WERI-Rb-1 (cell line): Measurements from ENCODE around the gene NKAIN2.

ENCODE experiments used
- DNase-seq: peaks from one replicate; pipeline ENCODE4 v3.0.0-alpha.2; 2020
- H3K27ac ChIP-seq: fragments of 250-450 bp; sonication (Bioruptor Pico); 2 replicates; pipeline ENCODE4 v1.5.1; 2020; ENCODE audit warnings: mild to moderate bottlenecking, moderate library complexity
- H3K27me3 ChIP-seq: fragments of 250-450 bp; sonication (Bioruptor Pico); 2 replicates; pipeline ENCODE4 v1.5.1; 2021; ENCODE audit warnings: mild to moderate bottlenecking, low read depth, moderate library complexity; ENCODE audit not compliant: insufficient read depth, severe bottlenecking
- H3K36me3 ChIP-seq: fragments of 250-450 bp; sonication (Bioruptor Pico); 2 replicates; pipeline ENCODE4 v1.5.1; 2020; ENCODE audit warnings: mild to moderate bottlenecking, moderate library complexity
- H3K4me3 ChIP-seq: 2 replicates; pipeline ENCODE4 v1.5.1; 2011; ENCODE audit warnings: low read depth, mild to moderate bottlenecking, control low read depth, low read length
- H3K9me3 ChIP-seq: fragments of 250-450 bp; sonication (Bioruptor Pico); 2 replicates; pipeline ENCODE4 v1.5.1; 2021; ENCODE audit warnings: mild to moderate bottlenecking, moderate library complexity; ENCODE audit not compliant: severe bottlenecking
- TF ChIP-seq, protein P1 (sequence below): IDR thresholded peaks from 2 replicates; pipeline ENCODE4 v1.5.1; 2011; ENCODE audit warnings: low read depth, mild to moderate bottlenecking, control low read depth, inconsistent platforms, low read length

Gene NKAIN2

DNA sequence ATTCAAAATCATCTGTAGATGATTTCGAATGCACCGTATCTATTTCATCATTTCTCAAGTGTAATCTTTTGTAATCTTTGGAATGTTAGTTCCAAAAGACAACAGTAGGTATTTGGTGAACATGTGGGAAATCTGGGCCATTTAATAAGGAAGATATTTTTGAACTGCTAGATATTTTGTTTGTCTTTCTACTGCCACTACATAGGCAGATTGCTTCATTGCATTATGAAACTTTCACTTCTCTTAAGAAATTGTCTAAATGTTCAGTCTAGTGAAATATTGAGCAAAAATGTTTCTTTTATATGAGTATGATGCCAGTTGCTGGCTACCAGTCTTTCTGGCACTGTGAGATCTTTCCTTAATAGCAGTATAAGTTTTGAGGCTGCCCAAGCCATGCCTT lies 630.8 kb downstream of the NKAIN2 start:
- no peaks in the 10 kb centered on the region for H3K9me3 ChIP-seq
- H3K36me3 ChIP-seq = no peaks in the 10 kb centered on the region
- no peak for DNase-seq
- no peak overlapping the region for H3K4me3 ChIP-seq
- H3K27me3 ChIP-seq = no peaks in the 10 kb centered on the region
- H3K27ac ChIP-seq = no peak overlapping the region
- TF ChIP-seq, protein P1, sequence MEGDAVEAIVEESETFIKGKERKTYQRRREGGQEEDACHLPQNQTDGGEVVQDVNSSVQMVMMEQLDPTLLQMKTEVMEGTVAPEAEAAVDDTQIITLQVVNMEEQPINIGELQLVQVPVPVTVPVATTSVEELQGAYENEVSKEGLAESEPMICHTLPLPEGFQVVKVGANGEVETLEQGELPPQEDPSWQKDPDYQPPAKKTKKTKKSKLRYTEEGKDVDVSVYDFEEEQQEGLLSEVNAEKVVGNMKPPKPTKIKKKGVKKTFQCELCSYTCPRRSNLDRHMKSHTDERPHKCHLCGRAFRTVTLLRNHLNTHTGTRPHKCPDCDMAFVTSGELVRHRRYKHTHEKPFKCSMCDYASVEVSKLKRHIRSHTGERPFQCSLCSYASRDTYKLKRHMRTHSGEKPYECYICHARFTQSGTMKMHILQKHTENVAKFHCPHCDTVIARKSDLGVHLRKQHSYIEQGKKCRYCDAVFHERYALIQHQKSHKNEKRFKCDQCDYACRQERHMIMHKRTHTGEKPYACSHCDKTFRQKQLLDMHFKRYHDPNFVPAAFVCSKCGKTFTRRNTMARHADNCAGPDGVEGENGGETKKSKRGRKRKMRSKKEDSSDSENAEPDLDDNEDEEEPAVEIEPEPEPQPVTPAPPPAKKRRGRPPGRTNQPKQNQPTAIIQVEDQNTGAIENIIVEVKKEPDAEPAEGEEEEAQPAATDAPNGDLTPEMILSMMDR = no peak

- H3K4me3 ChIP-seq = no peak overlapping the region
- H3K27me3 ChIP-seq = no peaks in the 10 kb centered on the region
- TF ChIP-seq, protein P1 = no peak
- H3K27ac ChIP-seq = no peak overlapping the region
- DNase-seq = no peak
- H3K36me3 ChIP-seq = no peaks in the 10 kb centered on the region
- H3K9me3 ChIP-seq = no peaks in the 10 kb centered on the region
These were observed 633.1 kb downstream of the NKAIN2 start for GRCh38 chr6:124436803-124437202.

DNA sequence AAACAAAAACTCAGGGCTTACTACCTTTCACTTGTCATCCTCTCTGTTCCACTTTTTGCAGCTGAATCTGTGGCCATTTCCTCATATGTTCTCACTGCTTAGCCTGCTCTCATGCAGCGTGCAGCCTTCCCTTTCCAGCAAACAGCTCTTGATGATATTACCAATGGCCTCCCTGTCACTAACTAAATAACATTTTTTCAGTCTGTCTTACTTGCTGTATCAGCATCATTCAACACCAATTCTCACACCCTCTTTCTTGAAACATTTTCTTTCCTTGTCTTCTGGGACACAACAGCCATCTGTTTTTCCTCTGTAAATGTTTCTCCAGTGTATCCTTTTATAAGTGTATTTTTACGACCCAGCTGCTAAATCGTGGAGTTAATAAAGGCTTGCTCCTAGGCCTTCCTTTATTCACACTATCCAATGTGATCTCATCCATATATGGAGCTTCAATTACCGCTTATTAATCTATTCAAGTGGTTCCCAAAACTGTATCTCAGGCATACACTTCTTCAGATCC lies 634.9 kb downstream of the NKAIN2 start:
- H3K27ac ChIP-seq = no peak overlapping the region
- H3K27me3 ChIP-seq = no peaks in the 10 kb centered on the region
- TF ChIP-seq, protein P1 = no peak
- no peak for DNase-seq
- no peaks in the 10 kb centered on the region for H3K36me3 ChIP-seq
- no peak overlapping the region for H3K4me3 ChIP-seq
- no peaks in the 10 kb centered on the region for H3K9me3 ChIP-seq

- no peaks in the 10 kb centered on the region for H3K36me3 ChIP-seq
- no peak overlapping the region for H3K4me3 ChIP-seq
- H3K9me3 ChIP-seq = no peaks in the 10 kb centered on the region
- DNase-seq = no peak
- no peak overlapping the region for H3K27ac ChIP-seq
- TF ChIP-seq, protein P1 = no peak
- no peaks in the 10 kb centered on the region for H3K27me3 ChIP-seq
These were observed 637.8 kb downstream of the NKAIN2 start for GRCh38 chr6:124441450-124441849.

GRCh38 chr6:124443541-124443940 lies 639.9 kb downstream of the NKAIN2 start:
- no peak for DNase-seq
- H3K27ac ChIP-seq = no peak overlapping the region
- H3K36me3 ChIP-seq = no peaks in the 10 kb centered on the region
- H3K27me3 ChIP-seq = no peaks in the 10 kb centered on the region
- TF ChIP-seq, protein P1 = no peak
- no peaks in the 10 kb centered on the region for H3K9me3 ChIP-seq
- no peak overlapping the region for H3K4me3 ChIP-seq

DNA sequence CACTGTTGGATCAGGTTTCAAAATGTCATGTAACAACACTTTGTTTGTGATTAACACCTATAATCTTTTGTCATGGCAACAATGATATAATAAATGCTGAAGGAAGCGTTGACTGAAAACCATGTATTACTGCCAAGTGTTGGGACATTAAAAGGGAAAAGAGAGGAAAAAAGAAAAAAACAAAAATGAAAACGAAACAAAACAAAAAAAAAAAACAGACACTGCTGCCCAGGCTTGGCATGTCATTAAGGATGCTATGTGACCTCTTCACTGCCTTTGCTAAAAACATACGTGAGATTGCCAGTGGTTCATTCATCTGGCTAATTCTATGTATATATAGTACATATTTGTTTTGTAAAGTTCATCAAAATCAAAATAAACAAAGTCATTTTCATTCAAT lies 641.9 kb downstream of the NKAIN2 start:
- Histone ChIP-seq H3K36me3 (no peaks in the 10 kb centered on the region), H3K27me3 (no peaks in the 10 kb centered on the region), H3K9me3 (no peaks in the 10 kb centered on the region), H3K4me3 (no peak overlapping the region), H3K27ac (no peak overlapping the region)
- TF ChIP-seq, protein P1 = no peak
- no peak for DNase-seq
